Measurements from ENCODE around the gene EFTUD2. TPM values are rescaled to one million over a fixed set of nuclear protein-coding genes. Genes with fewer than 3 reads are reported as not detected.
A peak's percentile ranks its signal among the peaks of the same experiment; 100 is the strongest.

The EFTUD2 gene
- total RNA-seq, 4 donors from 2014 or later = 65.0 to 116 (median 81.3) TPM

- ATAC-seq (no peak), DNase-seq (no peak)
- H3K27ac ChIP-seq = no peak overlapping the region
- no peaks in the 10 kb centered on the region for H3K36me3 ChIP-seq
- H3K4me3 ChIP-seq = no peak overlapping the region
- intact Hi-C loops (cut with DNase I; ENCODE audit: low total_unique reads) (loop anchor here (10.0 kb wide), 1 partner anchor 284 kb away; no protein-coding TSS in a partner anchor), in situ Hi-C loops (cut with MboI; ENCODE audit: low sequenced_read_pairs in 4 of 4) (loop anchor here in 3 of 4 donors (10.0 to 25.0 kb wide), 3 partner anchors 202 to 227 kb away; partner anchors contain the start of genes ACBD4 (in 2 of the 3), PLCD3 (in 2 of the 3) and HEXIM1 (in 1 of the 3))
- no peak for TF ChIP-seq CTCF (IDR thresholded peaks at IDR 0.05 in 4 of 5, conservative IDR thresholded peaks at IDR 0.05 in 1 of 5)
- no peak for TF ChIP-seq POLR2A (IDR thresholded peaks at IDR 0.05)
- peaks cover 0 to 3% of the 10 kb centered on the region in 2 donors for H3K4me1 ChIP-seq
- no peaks in the 10 kb centered on the region for H3K9me3 ChIP-seq
- H3K27me3 ChIP-seq = peaks cover 0 to 6% (median 0%) of the 10 kb centered on the region in 3 donors
Measured at GRCh38 chr17:44910231-44911106, 11.2 kb upstream of the EFTUD2 start.

GRCh38 chr17:44909681-44910144 lies 10.5 kb upstream of the EFTUD2 start:
- Histone ChIP-seq H3K27ac (no peak overlapping the region), H3K27me3 (peaks cover 0 to 6% (median 0%) of the 10 kb centered on the region in 3 donors), H3K4me1 (peaks cover 0 to 3% of the 10 kb centered on the region in 2 donors), H3K9me3 (no peaks in the 10 kb centered on the region), H3K4me3 (no peak overlapping the region), H3K36me3 (no peaks in the 10 kb centered on the region)
- TF ChIP-seq CTCF (IDR thresholded peaks at IDR 0.05 in 4 of 5, conservative IDR thresholded peaks at IDR 0.05 in 1 of 5) = no peak
- no peak for TF ChIP-seq POLR2A (IDR thresholded peaks at IDR 0.05)
- ATAC-seq = no peak
- peak in 1 of 2 donors; percentile 3 for DNase-seq
- intact Hi-C loops (cut with DNase I; ENCODE audit: low total_unique reads) = loop anchor here (10.0 kb wide), 1 partner anchor 285 kb away; no protein-coding TSS in a partner anchor
- in situ Hi-C loops (cut with MboI; ENCODE audit: low sequenced_read_pairs in 4 of 4) = loop anchor here in 3 of 4 donors (10.0 to 25.0 kb wide), 3 partner anchors 203 to 228 kb away; partner anchors contain the start of genes ACBD4 (in 2 of the 3), PLCD3 (in 2 of the 3) and HEXIM1 (in 1 of the 3)

- intact Hi-C loops (cut with DNase I; ENCODE audit: low total_unique reads) (no loop called here), in situ Hi-C loops (cut with MboI; ENCODE audit: low sequenced_read_pairs in 4 of 4) (loop anchor here in 2 of 4 donors (25.0 kb wide), 2 partner anchors 203 to 228 kb away; partner anchors contain the start of genes ACBD4 (in 1 of the 2), HEXIM1 (in 1 of the 2) and PLCD3 (in 1 of the 2))
- no peak overlapping the region for H3K27ac ChIP-seq
- TF ChIP-seq CTCF (IDR thresholded peaks at IDR 0.05 in 4 of 5, conservative IDR thresholded peaks at IDR 0.05 in 1 of 5) = no peak
- TF ChIP-seq POLR2A (IDR thresholded peaks at IDR 0.05) = no peak
- peaks cover 0 to 3% of the 10 kb centered on the region in 2 donors for H3K4me1 ChIP-seq
- DNase-seq = no peak
- H3K4me3 ChIP-seq = no peak overlapping the region
- H3K27me3 ChIP-seq = peaks cover 0 to 6% (median 0%) of the 10 kb centered on the region in 3 donors
- no peaks in the 10 kb centered on the region for H3K36me3 ChIP-seq
- no peaks in the 10 kb centered on the region for H3K9me3 ChIP-seq
- no peak for ATAC-seq
Measured at GRCh38 chr17:44908761-44909326, 9.6 kb upstream of the EFTUD2 start.

- peaks cover 0 to 3% of the 10 kb centered on the region in 2 donors for H3K4me1 ChIP-seq
Measured at GRCh38 chr17:44907729-44908470, 8.7 kb upstream of the EFTUD2 start.

More at GRCh38 chr17:44907729-44908470, 8.7 kb upstream of the EFTUD2 start:
- no peaks in the 10 kb centered on the region for H3K9me3 ChIP-seq
- intact Hi-C loops (cut with DNase I; ENCODE audit: low total_unique reads) (no loop called here), in situ Hi-C loops (cut with MboI; ENCODE audit: low sequenced_read_pairs in 4 of 4) (loop anchor here in 2 of 4 donors (25.0 kb wide), 2 partner anchors 204 to 229 kb away; partner anchors contain the start of genes ACBD4 (in 1 of the 2), HEXIM1 (in 1 of the 2) and PLCD3 (in 1 of the 2))
- ATAC-seq = no peak
- DNase-seq = no peak
- peaks cover 0 to 6% (median 0%) of the 10 kb centered on the region in 3 donors for H3K27me3 ChIP-seq
- H3K27ac ChIP-seq = no peak overlapping the region
- no peaks in the 10 kb centered on the region for H3K36me3 ChIP-seq
- no peak overlapping the region for H3K4me3 ChIP-seq
- TF ChIP-seq CTCF (IDR thresholded peaks at IDR 0.05 in 4 of 5, conservative IDR thresholded peaks at IDR 0.05 in 1 of 5) (no peak), POLR2A (IDR thresholded peaks at IDR 0.05) (no peak)

Data from gastrocnemius medialis (tissue), 4 donors.